ENCODE measurements around the gene TUBAL3.

Gene TUBAL3

GRCh38 chr10:5404208-5405041 lies at the start of gene TUBAL3:
Gene TUBAL3, minus strand, starts transcription at chr10:5404828. Its CDS starts 36 bp downstream, at chr10:5404792.
- DNase-seq (ENCODE audit: low read depth), result no peak

GRCh38 chr10:5453749-5454489 lies 49.3 kb upstream of the TUBAL3 start:
- DNase-seq (ENCODE audit: low read depth), result no peak

GRCh38 chr10:5450605-5451384 lies 46.2 kb upstream of the TUBAL3 start:
- DNase-seq (ENCODE audit: low read depth), result no peak

- DNase-seq (ENCODE audit: low read depth), result no peak
Measured at GRCh38 chr10:5449823-5450222, 45.2 kb upstream of the TUBAL3 start.

- no peak for DNase-seq (ENCODE audit: low read depth)
Measured at GRCh38 chr10:5449227-5449626, 44.6 kb upstream of the TUBAL3 start.

- no peak for DNase-seq (ENCODE audit: low read depth)
Measured at GRCh38 chr10:5448333-5449001, 43.8 kb upstream of the TUBAL3 start.

GRCh38 chr10:5447611-5448071 lies 43.0 kb upstream of the TUBAL3 start:
- DNase-seq (ENCODE audit: low read depth), result no peak

GRCh38 chr10:5447056-5447455 lies 42.4 kb upstream of the TUBAL3 start:
- no peak for DNase-seq (ENCODE audit: low read depth)

- peak; percentile 41 for DNase-seq (ENCODE audit: low read depth)
Measured at GRCh38 chr10:5446390-5446926, 41.8 kb upstream of the TUBAL3 start.

- DNase-seq (ENCODE audit: low read depth), result no peak
Measured at GRCh38 chr10:5445006-5445405, 40.4 kb upstream of the TUBAL3 start.

GRCh38 chr10:5443429-5443828 lies 38.8 kb upstream of the TUBAL3 start:
- no peak for DNase-seq (ENCODE audit: low read depth)

- no peak for DNase-seq (ENCODE audit: low read depth)
Measured at GRCh38 chr10:5442990-5443370, 38.4 kb upstream of the TUBAL3 start.

- no peak for DNase-seq (ENCODE audit: low read depth)
Measured at GRCh38 chr10:5442065-5442989, 37.7 kb upstream of the TUBAL3 start.

- DNase-seq (ENCODE audit: low read depth), result no peak
Measured at GRCh38 chr10:5441106-5441505, 36.5 kb upstream of the TUBAL3 start.

GRCh38 chr10:5440206-5440605 lies 35.6 kb upstream of the TUBAL3 start:
- no peak for DNase-seq (ENCODE audit: low read depth)

- no peak for DNase-seq (ENCODE audit: low read depth)
Measured at GRCh38 chr10:5435328-5435727, 30.7 kb upstream of the TUBAL3 start.

GRCh38 chr10:5434017-5434753 lies 29.6 kb upstream of the TUBAL3 start:
- DNase-seq (ENCODE audit: low read depth), result no peak

GRCh38 chr10:5433182-5433581 lies 28.6 kb upstream of the TUBAL3 start:
- no peak for DNase-seq (ENCODE audit: low read depth)

- no peak for DNase-seq (ENCODE audit: low read depth)
Measured at GRCh38 chr10:5428133-5428532, 23.5 kb upstream of the TUBAL3 start.

- no peak for DNase-seq (ENCODE audit: low read depth)
Measured at GRCh38 chr10:5424751-5425150, 20.1 kb upstream of the TUBAL3 start.

Data from activated T-helper 9 cell treated with anti-CD3 and anti-CD28 coated beads, Interleukin-2, amount 50 U/mL, for 16 hours (primary cell).